Skin of body (tissue), 2 donors: ENCODE measurements around the gene NR2C1. TPM values are rescaled to one million over a fixed set of nuclear protein-coding genes. Genes with fewer than 3 reads are reported as not detected.
A peak's percentile ranks its signal among the peaks of the same experiment; 100 is the strongest.

Experiments
- DNase-seq: peaks from one replicate; lab custom pipeline; 2025; lab: John Stamatoyannopoulos, UW
- total RNA-seq: library from RNA; depleted of rRNA; stranded (reverse); fragments of >200 nt; gene quantifications from one replicate; pipeline ENCODE4 v1.2.3, GENCODE V29; 2014

Gene NR2C1
- total RNA-seq, 1 donor from 2014 or later, result 52.2 TPM

GRCh38 chr12:95085612-95086011 is 12.2 kb upstream of the NR2C1 start:
- DNase-seq, result no peak

GRCh38 chr12:95083938-95084337 is 10.5 kb upstream of the NR2C1 start:
- peak; percentile 25 for DNase-seq

GRCh38 chr12:95083471-95083870 is 10.1 kb upstream of the NR2C1 start:
- no peak for DNase-seq

- no peak for DNase-seq
These were observed 3.9 kb upstream of the NR2C1 start for GRCh38 chr12:95077341-95077740.

GRCh38 chr12:95074766-95075165 is 1.3 kb upstream of the NR2C1 start:
- DNase-seq, result no peak

- DNase-seq, result no peak
These were observed 491 bp upstream of the NR2C1 start for GRCh38 chr12:95073698-95074520.

GRCh38 chr12:95070378-95070777 is 3.0 kb downstream of the NR2C1 start:
- DNase-seq, result no peak

- no peak for DNase-seq
These were observed 7.1 kb downstream of the NR2C1 start for GRCh38 chr12:95066091-95066855.

GRCh38 chr12:95060951-95061350 is 12.5 kb downstream of the NR2C1 start:
- DNase-seq, result no peak

GRCh38 chr12:95059984-95060383 is 13.4 kb downstream of the NR2C1 start:
- DNase-seq, result no peak

- DNase-seq, result no peak
These were observed 16.0 kb downstream of the NR2C1 start for GRCh38 chr12:95057424-95057823.

- no peak for DNase-seq
These were observed 18.4 kb downstream of the NR2C1 start for GRCh38 chr12:95055057-95055456.

GRCh38 chr12:95054206-95054605 is 19.2 kb downstream of the NR2C1 start:
- DNase-seq, result no peak

- no peak for DNase-seq
These were observed 22.2 kb downstream of the NR2C1 start for GRCh38 chr12:95051241-95051640.

- no peak for DNase-seq
These were observed 35.5 kb downstream of the NR2C1 start for GRCh38 chr12:95037906-95038305.

- no peak for DNase-seq
These were observed 38.7 kb downstream of the NR2C1 start for GRCh38 chr12:95034750-95035149.

- DNase-seq, result no peak
These were observed 50.9 kb downstream of the NR2C1 start for GRCh38 chr12:95022477-95022876.

- DNase-seq, result no peak
These were observed 55.9 kb downstream of the NR2C1 start for GRCh38 chr12:95017482-95017881.

GRCh38 chr12:95016120-95016519 is 57.3 kb downstream of the NR2C1 start:
- DNase-seq, result no peak

- no peak for DNase-seq
These were observed 58.9 kb downstream of the NR2C1 start for GRCh38 chr12:95014554-95014953.

- DNase-seq, result no peak
These were observed 67.2 kb downstream of the NR2C1 start for GRCh38 chr12:95006206-95006605.

- DNase-seq, result no peak
These were observed 68.8 kb downstream of the NR2C1 start for GRCh38 chr12:95004610-95005009.

GRCh38 chr12:95003921-95004272 is 69.5 kb downstream of the NR2C1 start:
- no peak for DNase-seq
